Right renal cortex interstitium (tissue), 3 donors: ENCODE results near the gene MYH6. TPM values are rescaled to one million over a fixed set of nuclear protein-coding genes. Genes with fewer than 3 reads are reported as not detected.

ENCODE experiments used
- DNase-seq, 3 donors: peaks; one replicate each; pipeline ENCODE4 v3.0.0-alpha.2; 2013; ENCODE audit warnings: low read depth in 3 of 3, low spot score in 2 of 3
- polyA plus RNA-seq, 3 donors: library from polyadenylated mRNA; unstranded; fragments of 120-200 nt; gene quantifications; one replicate each; pipeline ENCODE4 v1.2.1, GENCODE V29; 2013; ENCODE audit not compliant: insufficient read length in 3 of 3

Gene MYH6
- polyA plus RNA-seq, 3 donors = 0.18 to 0.21 (median 0.19) TPM

- no peak for DNase-seq
Observed at GRCh38 chr14:23344481-23344880, 63.6 kb downstream of the MYH6 start.

- no peak for DNase-seq
Observed at GRCh38 chr14:23339506-23340268, 68.4 kb downstream of the MYH6 start.

DNA sequence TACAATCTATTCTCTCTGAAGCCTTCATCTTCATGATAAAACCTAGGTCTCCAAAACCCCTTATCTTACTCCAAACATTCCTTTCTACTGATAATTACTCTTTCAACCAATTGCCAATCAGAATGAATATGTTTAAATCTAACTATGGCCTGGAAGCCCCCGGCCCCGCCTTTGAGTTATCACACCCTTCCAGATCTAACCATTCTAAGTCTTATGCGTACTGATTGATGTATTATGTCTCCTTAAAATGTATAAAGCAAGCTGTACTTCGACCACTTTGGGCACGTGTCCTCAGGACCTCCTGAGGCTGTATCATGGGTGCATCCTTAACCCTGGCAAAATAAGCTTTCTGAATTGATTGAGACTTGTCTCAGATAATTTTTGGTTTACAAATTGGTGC is 72.5 kb downstream of the MYH6 start:
- DNase-seq = no peak

Other genes starting within 250 kb of the MYH6 start
- gene SLC7A8, start 224.6 kb downstream of the MYH6 start, polyA plus RNA-seq = 10 to 100 TPM; 83.4 to 94.0 (median 86.9) TPM
- gene RNF212B, start 170.3 kb downstream of the MYH6 start, polyA plus RNA-seq = 1 to 10 TPM; 1.4 to 1.6 (median 1.4) TPM
- 10 to 100 TPM; 26.5 to 28.1 (median 26.9) TPM for gene HOMEZ, start 122.1 kb downstream of the MYH6 start, polyA plus RNA-seq
- gene PPP1R3E, start 105.4 kb downstream of the MYH6 start, polyA plus RNA-seq = 10 to 100 TPM; 19.1 to 23.4 (median 19.3) TPM
- 10 to 100 TPM; 38.8 to 41.7 (median 39.1) TPM for gene BCL2L2, start 101.4 kb downstream of the MYH6 start, polyA plus RNA-seq
- gene PABPN1, start 86.8 kb downstream of the MYH6 start, polyA plus RNA-seq = 100 to 1,000 TPM; 235 to 262 (median 252) TPM
- gene SLC22A17, start 55.4 kb downstream of the MYH6 start, polyA plus RNA-seq = 10 to 100 TPM; 50.0 to 51.5 (median 50.4) TPM
- 10 to 100 TPM; 28.1 to 29.7 (median 29.5) TPM for gene EFS, start 43.1 kb downstream of the MYH6 start, polyA plus RNA-seq
- gene IL25, start 35.5 kb downstream of the MYH6 start, polyA plus RNA-seq = not detected
- 1 to 10 TPM; 2.2 to 3.9 (median 2.9) TPM for gene CMTM5, start 31.2 kb downstream of the MYH6 start, polyA plus RNA-seq
- 1 to 10 TPM in 2 of 3 donors, under 1 TPM in 1; 0.25 to 6.7 (median 2.1) TPM for gene MYH7, start 27.4 kb upstream of the MYH6 start, polyA plus RNA-seq
- 10 to 100 TPM; 71.4 to 81.2 (median 76.7) TPM for gene NGDN, start 61.4 kb upstream of the MYH6 start, polyA plus RNA-seq
- gene ZFHX2, start 143.5 kb upstream of the MYH6 start, polyA plus RNA-seq = 1 to 10 TPM; 6.7 to 7.3 (median 7.2) TPM
- gene THTPA, start 148.0 kb upstream of the MYH6 start, polyA plus RNA-seq = 10 to 100 TPM; 14.2 to 18.5 (median 17.4) TPM
- 10 to 100 TPM; 57.6 to 67.8 (median 60.9) TPM for gene AP1G2, start 159.5 kb upstream of the MYH6 start, polyA plus RNA-seq
- 10 to 100 TPM in 1 of 3 donors, 1 to 10 TPM in 2; 8.5 to 10.3 (median 9.1) TPM for gene JPH4, start 170.5 kb upstream of the MYH6 start, polyA plus RNA-seq
- gene DHRS2, start 228.1 kb upstream of the MYH6 start, polyA plus RNA-seq = 10 to 100 TPM in 2 of 3 donors, 1 to 10 TPM in 1; 9.1 to 55.2 (median 42.1) TPM